NCI-H2171 treated with DMSO at 0.1 percent for 48 hours (cell line): ENCODE measurements around the gene AMELY.
"Not testable (repeated sequence)": the region's sequence is repeated elsewhere in the genome, so short reads cannot be mapped to it uniquely, and the experiment has no call there.

ENCODE experiments used
- DNase-seq: peaks from one replicate; lab custom pipeline; 2025; lab: John Stamatoyannopoulos, UW

The AMELY gene, protein sequence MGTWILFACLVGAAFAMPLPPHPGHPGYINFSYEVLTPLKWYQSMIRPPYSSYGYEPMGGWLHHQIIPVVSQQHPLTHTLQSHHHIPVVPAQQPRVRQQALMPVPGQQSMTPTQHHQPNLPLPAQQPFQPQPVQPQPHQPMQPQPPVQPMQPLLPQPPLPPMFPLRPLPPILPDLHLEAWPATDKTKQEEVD

DNA sequence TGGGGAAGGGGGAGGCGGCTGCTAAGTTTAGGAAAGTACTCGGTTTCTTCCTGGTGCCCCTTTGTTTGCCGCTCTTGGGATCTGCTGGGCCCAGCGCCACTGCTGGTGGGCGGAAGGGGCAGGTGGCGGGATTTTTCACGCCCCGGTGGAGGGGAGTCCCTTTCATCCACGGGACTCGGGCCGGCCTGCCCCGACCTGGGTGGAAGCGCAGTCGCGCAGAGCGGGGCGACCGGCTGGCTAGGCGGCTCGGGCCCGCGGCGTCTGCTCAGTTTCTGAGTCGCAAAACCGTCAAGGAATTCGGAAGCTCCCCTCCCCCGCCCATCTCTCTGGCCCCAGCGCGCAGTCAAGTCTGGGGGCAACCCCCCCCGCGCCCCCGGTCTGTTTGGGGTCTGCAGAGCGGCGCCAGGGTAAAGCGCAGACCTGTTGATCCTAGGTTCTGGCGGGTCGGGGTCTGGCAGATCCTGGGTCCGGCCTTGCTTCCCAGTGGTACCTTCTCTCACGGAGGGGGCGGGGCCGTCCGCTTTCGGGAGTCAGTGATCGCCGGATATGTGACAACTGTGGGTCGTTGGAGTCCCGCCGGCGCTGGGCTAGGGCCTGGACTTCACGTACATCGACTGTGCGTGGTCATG, at the start of gene AMELY:
Gene AMELY, minus strand, starts transcription at position 500 of the 629 bp plus-strand sequence. CDS start 39,144 bp downstream, outside the sequence.
- no peak for DNase-seq

DNA sequence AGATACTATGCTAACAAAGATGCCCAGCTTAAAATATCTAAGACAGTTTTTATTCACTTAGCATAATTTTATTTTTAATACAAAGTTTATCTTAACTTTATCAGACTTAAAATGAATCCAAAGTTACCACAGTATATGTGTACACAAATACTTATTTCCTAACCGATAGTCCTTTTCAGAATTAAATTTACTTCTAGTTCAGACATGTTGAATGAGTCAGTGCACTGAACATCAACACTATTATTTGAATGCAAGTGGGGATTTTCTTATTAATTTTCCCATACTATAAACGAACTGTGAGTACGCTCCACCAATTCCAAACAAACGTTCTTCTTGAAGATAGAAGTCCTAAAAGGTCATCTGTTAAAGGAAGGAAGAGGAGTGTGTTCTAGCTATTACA, 38.4 kb upstream of the AMELY start:
- no peak for DNase-seq

- no peak for DNase-seq
Measured at GRCh38 chrY:6948378-6948777, 36.8 kb upstream of the AMELY start.

GRCh38 chrY:6947695-6948094, 36.1 kb upstream of the AMELY start:
- no peak for DNase-seq

- DNase-seq = no peak
Measured at GRCh38 chrY:6935497-6935896, 23.9 kb upstream of the AMELY start.

DNA sequence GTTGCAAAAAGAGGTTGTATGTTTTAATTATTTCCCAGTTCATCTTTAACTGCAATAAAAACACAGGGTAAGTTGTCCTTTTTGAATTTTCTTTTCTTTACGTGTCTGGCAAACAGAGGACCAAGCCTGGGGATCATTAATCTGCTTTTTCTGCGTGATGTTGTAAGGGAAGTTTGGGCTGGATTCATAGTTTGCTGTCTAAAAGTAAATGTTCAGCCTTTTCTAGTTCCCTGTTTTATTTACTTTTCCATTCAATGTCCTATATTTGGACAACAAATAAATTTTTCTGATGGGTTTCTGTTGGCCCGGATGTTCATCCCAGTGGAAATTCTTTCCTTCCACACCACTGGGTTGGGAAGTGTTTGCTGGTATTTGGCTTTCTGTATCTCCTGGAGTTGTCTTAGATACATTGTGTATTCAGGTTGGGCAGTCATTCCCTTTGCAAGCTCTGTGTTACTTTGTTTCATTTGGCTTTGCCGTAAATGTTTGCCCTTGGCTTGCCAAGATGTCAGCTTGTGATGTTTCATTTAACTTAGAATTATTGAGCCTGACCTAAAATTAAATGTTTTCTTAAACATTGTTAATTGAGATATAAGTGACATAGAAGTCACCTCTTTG, 20.3 kb upstream of the AMELY start:
- DNase-seq = no peak

- no peak for DNase-seq
Measured at GRCh38 chrY:6929237-6929636, 17.7 kb upstream of the AMELY start.

DNA sequence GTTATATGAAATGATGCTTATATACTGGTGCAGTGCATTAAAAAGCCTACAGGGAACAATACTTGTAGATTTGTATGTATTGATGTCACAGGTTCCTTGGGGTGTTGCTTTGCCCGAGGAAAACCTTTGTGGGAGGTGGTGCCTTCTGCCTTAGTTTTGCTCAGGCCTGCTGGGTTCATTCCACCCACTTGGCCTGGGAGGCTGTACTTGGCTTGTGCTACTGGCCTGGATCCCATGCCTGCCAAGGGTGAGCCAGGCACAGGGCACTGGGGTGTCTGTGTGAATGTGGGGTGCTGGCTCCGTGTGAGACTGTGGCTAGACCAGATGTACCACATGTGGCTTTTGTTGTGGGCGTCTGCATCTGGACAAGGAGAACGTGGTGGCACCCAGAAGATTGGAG, 16.7 kb upstream of the AMELY start:
- no peak for DNase-seq

DNA sequence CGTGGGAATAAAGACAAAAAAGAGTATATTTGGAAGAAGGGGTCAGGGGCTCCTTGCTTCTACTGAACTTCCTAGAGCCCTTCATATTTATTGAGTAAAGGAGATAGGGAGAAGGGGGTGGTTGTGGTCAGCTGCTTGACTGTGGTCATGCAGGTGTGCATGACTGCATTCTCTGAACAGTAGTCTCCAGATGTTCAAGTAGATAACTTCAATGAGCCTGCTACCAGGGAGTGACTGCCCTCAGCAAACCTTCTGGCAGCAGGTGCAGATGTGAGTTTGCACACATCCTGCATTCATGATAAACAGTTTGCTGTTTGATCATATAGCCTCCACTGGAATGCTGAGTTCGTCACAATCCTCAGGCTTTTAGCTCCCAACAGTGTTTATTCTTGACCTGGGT, 9.5 kb upstream of the AMELY start:
- DNase-seq = no peak

DNA sequence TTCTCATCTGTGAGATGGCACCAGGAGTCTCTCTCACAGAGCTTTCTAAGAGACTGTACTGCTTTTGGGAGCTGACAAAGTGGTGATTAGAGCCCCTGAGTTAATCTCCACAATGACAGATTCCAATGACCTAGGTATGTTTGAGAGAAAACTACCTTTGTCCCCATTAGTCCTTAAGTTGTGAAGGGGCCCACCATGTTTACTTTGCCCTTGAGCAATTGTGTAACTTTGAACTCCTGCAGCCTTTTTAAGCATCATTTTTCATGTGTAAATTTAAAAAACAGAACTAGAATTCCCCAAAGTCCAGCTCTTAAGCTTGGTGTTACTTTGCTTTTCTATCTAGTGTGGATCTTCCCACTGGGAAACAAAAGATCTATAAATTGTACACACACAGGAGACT, 1.8 kb upstream of the AMELY start:
- no peak for DNase-seq

DNA sequence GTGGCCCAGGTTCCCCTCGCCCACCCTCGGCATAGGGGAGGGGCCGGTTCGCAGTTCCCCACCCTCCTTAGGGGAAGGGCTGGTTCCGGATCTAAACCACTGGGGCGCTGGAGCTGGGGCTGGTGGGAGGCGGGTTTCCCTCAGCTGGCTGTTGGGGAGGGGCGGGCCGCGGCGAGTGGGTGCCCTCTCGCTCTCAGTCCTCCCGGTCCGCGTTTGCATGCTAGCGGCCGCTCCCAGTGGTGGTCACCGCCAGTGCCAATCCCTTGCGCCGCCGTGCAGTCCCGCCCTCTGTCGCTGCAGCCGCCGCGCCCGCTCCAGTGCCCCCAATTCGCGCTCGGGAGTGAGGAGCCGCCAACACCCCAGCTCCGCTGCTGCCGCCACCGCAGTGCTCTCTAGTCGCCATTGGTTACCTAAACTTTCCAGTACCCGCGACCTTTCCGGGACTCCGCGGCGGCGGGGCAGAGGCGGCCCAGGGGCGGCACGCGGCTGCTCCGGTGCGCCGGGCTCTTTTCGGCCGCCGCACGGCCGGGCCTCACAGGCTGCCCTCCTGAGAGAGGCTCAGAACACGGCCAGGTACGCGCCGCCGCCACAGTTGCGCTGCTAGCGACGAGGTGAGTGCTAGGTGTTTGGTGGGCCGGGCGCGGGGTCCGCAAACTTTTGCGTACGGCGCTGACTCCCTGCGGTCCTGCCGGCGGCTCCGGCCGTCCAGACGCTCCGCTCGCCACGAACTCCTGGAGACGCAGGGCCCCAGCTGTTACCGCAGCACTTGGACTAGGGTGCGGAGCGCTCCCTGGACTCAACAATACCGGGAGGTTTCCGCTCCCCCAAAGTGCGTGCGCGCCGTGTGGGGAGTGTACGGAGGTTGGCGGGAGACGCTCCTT, 940 bp downstream of the AMELY start, which contains the start of gene TBL1Y:
Gene TBL1Y, plus strand, starts transcription at position 326 of the 881 bp plus-strand sequence. CDS start 114,388 bp downstream, outside the sequence.
- DNase-seq = no peak

GRCh38 chrY:6909856-6910255, 1.7 kb downstream of the AMELY start:
- DNase-seq = no peak

DNA sequence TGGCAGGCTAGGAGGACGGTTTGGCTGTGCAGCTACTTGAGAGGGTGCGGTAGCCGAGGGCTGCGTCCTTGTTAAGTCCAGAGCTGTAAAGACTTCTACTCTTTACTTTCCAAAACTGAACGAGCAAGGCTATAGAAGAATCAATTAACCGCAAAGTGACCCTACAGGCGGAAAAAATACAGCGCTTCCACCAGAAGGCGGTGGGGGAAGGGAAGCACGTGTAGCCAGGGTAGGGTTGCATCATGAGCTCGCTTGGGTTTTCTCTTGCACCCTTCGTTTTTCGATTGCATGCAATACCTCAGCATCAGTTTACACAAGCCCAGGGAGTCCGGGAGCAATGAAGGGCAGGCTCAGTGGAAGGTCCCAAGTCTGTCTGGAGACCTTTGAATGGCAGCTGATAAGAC, 2.4 kb downstream of the AMELY start:
- DNase-seq = no peak

GRCh38 chrY:6908021-6908420, 3.5 kb downstream of the AMELY start:
- DNase-seq = not testable (repeated sequence)

GRCh38 chrY:6907591-6907990, 4.0 kb downstream of the AMELY start:
- no peak for DNase-seq

- DNase-seq = not testable (repeated sequence)
Measured at GRCh38 chrY:6902116-6902515, 9.4 kb downstream of the AMELY start.

GRCh38 chrY:6895236-6895635, 16.3 kb downstream of the AMELY start:
- no peak for DNase-seq

- no peak for DNase-seq
Measured at GRCh38 chrY:6894496-6894895, 17.1 kb downstream of the AMELY start.

- no peak for DNase-seq
Measured at GRCh38 chrY:6849384-6849783, 62.2 kb downstream of the AMELY start.

GRCh38 chrY:6842650-6843049, 68.9 kb downstream of the AMELY start:
- not testable (repeated sequence) for DNase-seq
